IPS-15b (cell line): ENCODE results near the gene ANKS1B.
"Not testable (repeated sequence)": the region's sequence is repeated elsewhere in the genome, so short reads cannot be mapped to it uniquely, and the experiment has no call there.

Experiments used
- H3K27me3 ChIP-seq: one replicate; pipeline ENCODE4 v1.6.1; 2013; ENCODE audit warnings: low read length; ENCODE audit not compliant: control insufficient read depth, insufficient read depth
- H3K36me3 ChIP-seq: one replicate; pipeline ENCODE4 v1.6.1; 2013; ENCODE audit warnings: low read length; ENCODE audit not compliant: control insufficient read depth, insufficient read depth
- H3K4me1 ChIP-seq: one replicate; pipeline ENCODE4 v1.6.1; 2013; ENCODE audit warnings: mild to moderate bottlenecking, low read length; ENCODE audit not compliant: control insufficient read depth, insufficient read depth
- H3K4me3 ChIP-seq: one replicate; pipeline ENCODE4 v1.5.1; 2013; ENCODE audit warnings: low read depth, low read length
- H3K9ac ChIP-seq: one replicate; pipeline ENCODE4 v1.6.1; 2013; ENCODE audit warnings: low read depth, mild to moderate bottlenecking, low read length
- H3K9me3 ChIP-seq: one replicate; pipeline ENCODE4 v1.6.1; 2013; ENCODE audit warnings: mild to moderate bottlenecking, low read length; ENCODE audit not compliant: control insufficient read depth, insufficient read depth

ANKS1B gene

GRCh38 chr12:99271071-99271470 lies 713.7 kb downstream of the ANKS1B start:
- H3K9ac ChIP-seq: no peak overlapping the region
- no peaks in the 10 kb centered on the region for H3K4me1 ChIP-seq
- no peak overlapping the region for H3K4me3 ChIP-seq
- H3K9me3 ChIP-seq: no peaks in the 10 kb centered on the region
- no peaks in the 10 kb centered on the region for H3K27me3 ChIP-seq
- H3K36me3 ChIP-seq: no peaks in the 10 kb centered on the region

DNA sequence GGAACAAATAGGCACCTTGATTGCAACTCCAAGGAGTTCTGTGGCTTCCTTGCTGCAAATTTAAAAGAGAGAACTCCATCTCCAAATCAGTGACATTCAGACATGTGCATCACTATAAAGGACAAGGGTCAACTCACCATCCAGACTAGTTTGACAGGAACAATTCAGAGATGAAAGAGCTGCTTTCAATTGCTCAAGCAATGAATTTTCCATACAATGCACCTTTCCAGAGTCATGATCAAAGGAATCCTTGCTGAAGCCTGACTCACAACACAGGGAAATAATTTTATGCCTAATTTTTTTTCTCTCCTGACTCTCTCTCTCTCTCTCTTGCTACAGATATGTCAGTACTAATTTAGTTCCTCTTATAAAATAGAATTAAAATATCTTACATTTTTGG lies 717.7 kb downstream of the ANKS1B start:
- no peak overlapping the region for H3K9ac ChIP-seq
- H3K4me1 ChIP-seq: no peaks in the 10 kb centered on the region
- no peaks in the 10 kb centered on the region for H3K36me3 ChIP-seq
- H3K4me3 ChIP-seq: no peak overlapping the region
- H3K27me3 ChIP-seq: no peaks in the 10 kb centered on the region
- H3K9me3 ChIP-seq: no peaks in the 10 kb centered on the region

- Histone ChIP-seq H3K4me1 (no peaks in the 10 kb centered on the region), H3K27me3 (no peaks in the 10 kb centered on the region), H3K9me3 (no peaks in the 10 kb centered on the region), H3K9ac (no peak overlapping the region), H3K4me3 (no peak overlapping the region), H3K36me3 (no peaks in the 10 kb centered on the region)
Measured at GRCh38 chr12:99265648-99266047, 719.1 kb downstream of the ANKS1B start.

- H3K9ac ChIP-seq: no peak overlapping the region
- no peaks in the 10 kb centered on the region for H3K9me3 ChIP-seq
- no peak overlapping the region for H3K4me3 ChIP-seq
- no peaks in the 10 kb centered on the region for H3K27me3 ChIP-seq
- no peaks in the 10 kb centered on the region for H3K36me3 ChIP-seq
- peaks cover 2% of the 10 kb centered on the region for H3K4me1 ChIP-seq
Measured at GRCh38 chr12:99261256-99261655, 723.5 kb downstream of the ANKS1B start.

GRCh38 chr12:99260456-99260996 lies 724.2 kb downstream of the ANKS1B start:
- no peaks in the 10 kb centered on the region for H3K36me3 ChIP-seq
- peaks cover 2% of the 10 kb centered on the region for H3K4me1 ChIP-seq
- no peak overlapping the region for H3K4me3 ChIP-seq
- H3K9ac ChIP-seq: no peak overlapping the region
- no peaks in the 10 kb centered on the region for H3K9me3 ChIP-seq
- no peaks in the 10 kb centered on the region for H3K27me3 ChIP-seq

- Histone ChIP-seq H3K36me3 (no peaks in the 10 kb centered on the region), H3K4me3 (no peak overlapping the region), H3K9ac (no peak overlapping the region), H3K9me3 (no peaks in the 10 kb centered on the region), H3K4me1 (peaks cover 2% of the 10 kb centered on the region), H3K27me3 (no peaks in the 10 kb centered on the region)
Measured at GRCh38 chr12:99259040-99259934, 725.4 kb downstream of the ANKS1B start.

GRCh38 chr12:99257672-99258071 lies 727.1 kb downstream of the ANKS1B start:
- no peaks in the 10 kb centered on the region for H3K27me3 ChIP-seq
- no peak overlapping the region for H3K4me3 ChIP-seq
- H3K4me1 ChIP-seq: peaks cover 2% of the 10 kb centered on the region
- no peaks in the 10 kb centered on the region for H3K36me3 ChIP-seq
- no peaks in the 10 kb centered on the region for H3K9me3 ChIP-seq
- H3K9ac ChIP-seq: no peak overlapping the region

GRCh38 chr12:99253068-99253467 lies 731.7 kb downstream of the ANKS1B start:
- H3K27me3 ChIP-seq: no peaks in the 10 kb centered on the region
- no peaks in the 10 kb centered on the region for H3K9me3 ChIP-seq
- peaks cover 12% of the 10 kb centered on the region for H3K4me1 ChIP-seq
- no peak overlapping the region for H3K9ac ChIP-seq
- no peaks in the 10 kb centered on the region for H3K36me3 ChIP-seq
- no peak overlapping the region for H3K4me3 ChIP-seq

DNA sequence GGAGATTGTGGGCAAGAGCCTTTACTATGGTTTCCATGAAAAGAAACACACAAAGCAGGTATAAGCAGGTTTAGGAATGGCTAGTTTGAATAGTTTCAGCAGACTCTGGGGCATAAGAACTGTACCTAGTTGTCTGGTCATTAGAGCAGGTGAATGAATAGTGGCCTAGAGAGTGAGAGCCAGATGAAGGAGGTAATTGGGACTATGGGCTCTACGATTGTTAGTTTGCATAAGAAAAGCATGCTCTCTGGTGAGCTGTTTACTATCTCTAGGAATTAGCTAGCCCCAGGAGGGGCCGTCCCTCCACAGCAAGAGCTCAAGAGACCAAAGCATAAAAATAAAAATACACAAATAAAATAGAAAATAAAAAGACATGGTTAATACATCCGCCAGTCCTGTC lies 734.6 kb downstream of the ANKS1B start:
- H3K36me3 ChIP-seq: no peaks in the 10 kb centered on the region
- H3K4me1 ChIP-seq: peaks cover 12% of the 10 kb centered on the region
- H3K4me3 ChIP-seq: no peak overlapping the region
- no peak overlapping the region for H3K9ac ChIP-seq
- no peaks in the 10 kb centered on the region for H3K9me3 ChIP-seq
- H3K27me3 ChIP-seq: no peaks in the 10 kb centered on the region

GRCh38 chr12:99249543-99249942 lies 735.2 kb downstream of the ANKS1B start:
- no peak overlapping the region for H3K9ac ChIP-seq
- H3K27me3 ChIP-seq: no peaks in the 10 kb centered on the region
- no peaks in the 10 kb centered on the region for H3K9me3 ChIP-seq
- H3K4me1 ChIP-seq: peaks cover 12% of the 10 kb centered on the region
- H3K36me3 ChIP-seq: no peaks in the 10 kb centered on the region
- H3K4me3 ChIP-seq: no peak overlapping the region

GRCh38 chr12:99237907-99238538 lies 746.7 kb downstream of the ANKS1B start:
- H3K9ac ChIP-seq: peak overlapping the region; percentile 60
- H3K27me3 ChIP-seq, H3K9me3 ChIP-seq, H3K4me3 ChIP-seq, H3K4me1 ChIP-seq, H3K36me3 ChIP-seq: not testable (repeated sequence)

- no peaks in the 10 kb centered on the region for H3K27me3 ChIP-seq
- H3K36me3 ChIP-seq: no peaks in the 10 kb centered on the region
Measured at GRCh38 chr12:99235381-99235780, 749.4 kb downstream of the ANKS1B start.

More at GRCh38 chr12:99235381-99235780, 749.4 kb downstream of the ANKS1B start:
- Histone ChIP-seq H3K4me1 (no peaks in the 10 kb centered on the region), H3K9me3 (no peaks in the 10 kb centered on the region), H3K9ac (no peak overlapping the region), H3K4me3 (no peak overlapping the region)
